Measurements from ENCODE around the gene HCN2.

HCN2 gene

DNA sequence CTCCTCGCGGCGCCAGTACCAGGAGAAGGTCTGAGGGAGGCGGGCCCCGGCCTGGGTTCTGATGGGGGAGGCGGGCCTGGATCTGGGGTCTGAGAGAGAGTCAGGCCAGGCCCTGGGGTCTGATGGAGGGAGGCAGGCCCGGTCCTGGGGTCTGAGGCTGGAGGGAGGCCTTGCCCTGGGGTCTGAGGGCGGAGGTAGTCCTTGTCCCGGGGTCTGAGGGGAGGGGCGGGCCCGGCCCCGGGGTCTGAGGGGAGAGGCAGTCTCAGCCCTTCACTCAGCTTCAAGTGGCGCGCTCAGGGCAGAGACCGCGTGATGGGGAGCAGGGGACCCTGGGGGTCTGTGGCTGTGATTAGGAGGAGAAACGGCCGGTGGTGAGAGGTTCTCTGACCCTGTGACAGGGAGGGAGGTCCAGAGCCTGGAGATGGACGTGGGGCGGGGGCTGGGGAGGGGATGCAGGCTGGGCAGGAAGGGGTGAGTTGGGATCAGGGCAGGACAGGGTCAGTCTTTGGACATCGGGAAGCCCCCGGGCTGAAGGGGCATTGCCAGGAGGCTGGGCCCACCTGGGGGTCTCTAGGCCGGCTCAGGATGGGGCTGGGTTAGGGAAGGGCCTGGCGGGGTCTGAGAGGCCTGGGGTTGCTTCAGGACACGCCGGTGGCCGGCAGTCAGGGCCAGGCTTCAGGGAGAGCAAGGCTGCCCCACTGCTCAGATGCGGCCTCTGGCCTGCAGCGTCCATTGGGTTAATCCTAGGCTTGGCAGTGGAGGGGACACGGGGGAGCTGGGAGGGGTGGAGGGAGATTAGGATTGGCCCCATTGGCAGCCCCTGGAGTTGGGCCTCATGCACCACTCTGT is 18.7 kb downstream of the HCN2 start:
- no peak overlapping the region for H3K18ac ChIP-seq (ENCODE audit: low read depth in 1 of 2, low read length in 2 of 2)
- H3K4ac ChIP-seq (ENCODE audit: low read depth in 1 of 2, low read length in 2 of 2): no peak overlapping the region
- H3K9ac ChIP-seq (ENCODE audit: low read length): no peak overlapping the region
- no peak overlapping the region for H2BK5ac ChIP-seq (ENCODE audit: low read depth, low read length, poor library complexity, severe bottlenecking)
- no peak overlapping the region for H2BK120ac ChIP-seq (ENCODE audit: low read depth, low read length)
- H2BK12ac ChIP-seq (ENCODE audit: low read length in 2 of 2): no peak overlapping the region
- H3K27ac ChIP-seq (ENCODE audit: low read length, poor library complexity, severe bottlenecking): no peak overlapping the region
- DNase-seq: no peak
- no peak overlapping the region for H2BK15ac ChIP-seq (ENCODE audit: low read depth, poor library complexity, severe bottlenecking)
- H3K4me1 ChIP-seq (ENCODE audit: control insufficient read depth, insufficient read depth, low read depth, low read length): peaks cover 35% of the 10 kb centered on the region
- 84% methylated on average over 28 of the region's 30 CpGs for WGBS
- H3K4me3 ChIP-seq (ENCODE audit: insufficient read depth in 1 of 2, low read depth in 1 of 2, low read length in 2 of 2): no peak overlapping the region
- H3K4me2 ChIP-seq (ENCODE audit: low read length, poor library complexity, severe bottlenecking): no peak overlapping the region
- H3K36me3 ChIP-seq (ENCODE audit: control insufficient read depth in 1 of 2, insufficient read depth in 2 of 2, low read depth in 1 of 2, low read length in 2 of 2): peaks cover 0 to 9% of the 10 kb centered on the region in 2 experiments
- no peak overlapping the region for H3K23ac ChIP-seq (ENCODE audit: low read length in 2 of 2)
- H2AFZ ChIP-seq (ENCODE audit: low read depth, low read length): no peak overlapping the region
- no peaks in the 10 kb centered on the region for H3K27me3 ChIP-seq (ENCODE audit: control insufficient read depth in 1 of 2, insufficient read depth in 1 of 2, low read length in 2 of 2)
- H3K14ac ChIP-seq (ENCODE audit: low read length in 2 of 2): no peak overlapping the region
- H4K91ac ChIP-seq (ENCODE audit: low read length): no peak overlapping the region
- H2AK5ac ChIP-seq (ENCODE audit: low read length, severe bottlenecking): peak overlapping the region; percentile 7
- H4K8ac ChIP-seq (ENCODE audit: low read length): no peak overlapping the region
- H3K79me1 ChIP-seq (replicated peaks; ENCODE audit: low read length, poor library complexity, severe bottlenecking): peaks cover 1% of the 10 kb centered on the region
- H3K9me3 ChIP-seq (ENCODE audit: control insufficient read depth, low read length): no peaks in the 10 kb centered on the region

DNA sequence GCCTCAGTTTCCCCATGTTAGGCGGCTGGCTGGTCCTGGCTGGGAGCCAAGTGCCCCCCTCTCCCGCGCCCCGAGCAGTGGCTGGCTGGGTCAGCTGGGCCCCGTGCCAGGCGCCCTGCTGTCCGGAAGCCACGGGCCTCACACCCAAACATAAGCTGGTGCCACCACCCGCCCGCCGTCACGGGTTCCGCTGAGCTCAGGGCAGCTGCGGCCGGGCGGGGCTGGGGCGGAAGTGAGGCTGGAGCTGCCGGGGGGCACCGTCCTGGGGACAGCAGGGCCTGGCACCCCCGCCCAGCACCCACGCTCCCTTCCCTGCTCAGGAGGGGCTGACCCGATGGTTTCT is 19.3 kb downstream of the HCN2 start:
- H2AK5ac ChIP-seq (ENCODE audit: low read length, severe bottlenecking): peak overlapping the region; percentile 63
- H2BK5ac ChIP-seq (ENCODE audit: low read depth, low read length, poor library complexity, severe bottlenecking): no peak overlapping the region
- H2BK120ac ChIP-seq (ENCODE audit: low read depth, low read length): no peak overlapping the region
- H3K79me1 ChIP-seq (replicated peaks; ENCODE audit: low read length, poor library complexity, severe bottlenecking): peaks cover 1% of the 10 kb centered on the region
- H3K27ac ChIP-seq (ENCODE audit: low read length, poor library complexity, severe bottlenecking): no peak overlapping the region
- H3K14ac ChIP-seq (ENCODE audit: low read length in 2 of 2): no peak overlapping the region
- H2BK15ac ChIP-seq (ENCODE audit: low read depth, poor library complexity, severe bottlenecking): no peak overlapping the region
- no peak overlapping the region for H3K4me3 ChIP-seq (ENCODE audit: insufficient read depth in 1 of 2, low read depth in 1 of 2, low read length in 2 of 2)
- H2BK12ac ChIP-seq (ENCODE audit: low read length in 2 of 2): no peak overlapping the region
- H4K8ac ChIP-seq (ENCODE audit: low read length): no peak overlapping the region
- H2AFZ ChIP-seq (ENCODE audit: low read depth, low read length): no peak overlapping the region
- DNase-seq: no peak
- no peak overlapping the region for H3K4ac ChIP-seq (ENCODE audit: low read depth in 1 of 2, low read length in 2 of 2)
- H4K91ac ChIP-seq (ENCODE audit: low read length): no peak overlapping the region
- peaks cover 36% of the 10 kb centered on the region for H3K4me1 ChIP-seq (ENCODE audit: control insufficient read depth, insufficient read depth, low read depth, low read length)
- peaks cover 0 to 14% of the 10 kb centered on the region in 2 experiments for H3K36me3 ChIP-seq (ENCODE audit: control insufficient read depth in 1 of 2, insufficient read depth in 2 of 2, low read depth in 1 of 2, low read length in 2 of 2)
- WGBS: 94% methylated on average over 22 of the region's 22 CpGs
- no peak overlapping the region for H3K18ac ChIP-seq (ENCODE audit: low read depth in 1 of 2, low read length in 2 of 2)
- H3K9ac ChIP-seq (ENCODE audit: low read length): no peak overlapping the region
- no peak overlapping the region for H3K23ac ChIP-seq (ENCODE audit: low read length in 2 of 2)
- no peaks in the 10 kb centered on the region for H3K27me3 ChIP-seq (ENCODE audit: control insufficient read depth in 1 of 2, insufficient read depth in 1 of 2, low read length in 2 of 2)
- H3K4me2 ChIP-seq (ENCODE audit: low read length, poor library complexity, severe bottlenecking): no peak overlapping the region
- no peaks in the 10 kb centered on the region for H3K9me3 ChIP-seq (ENCODE audit: control insufficient read depth, low read length)

DNA sequence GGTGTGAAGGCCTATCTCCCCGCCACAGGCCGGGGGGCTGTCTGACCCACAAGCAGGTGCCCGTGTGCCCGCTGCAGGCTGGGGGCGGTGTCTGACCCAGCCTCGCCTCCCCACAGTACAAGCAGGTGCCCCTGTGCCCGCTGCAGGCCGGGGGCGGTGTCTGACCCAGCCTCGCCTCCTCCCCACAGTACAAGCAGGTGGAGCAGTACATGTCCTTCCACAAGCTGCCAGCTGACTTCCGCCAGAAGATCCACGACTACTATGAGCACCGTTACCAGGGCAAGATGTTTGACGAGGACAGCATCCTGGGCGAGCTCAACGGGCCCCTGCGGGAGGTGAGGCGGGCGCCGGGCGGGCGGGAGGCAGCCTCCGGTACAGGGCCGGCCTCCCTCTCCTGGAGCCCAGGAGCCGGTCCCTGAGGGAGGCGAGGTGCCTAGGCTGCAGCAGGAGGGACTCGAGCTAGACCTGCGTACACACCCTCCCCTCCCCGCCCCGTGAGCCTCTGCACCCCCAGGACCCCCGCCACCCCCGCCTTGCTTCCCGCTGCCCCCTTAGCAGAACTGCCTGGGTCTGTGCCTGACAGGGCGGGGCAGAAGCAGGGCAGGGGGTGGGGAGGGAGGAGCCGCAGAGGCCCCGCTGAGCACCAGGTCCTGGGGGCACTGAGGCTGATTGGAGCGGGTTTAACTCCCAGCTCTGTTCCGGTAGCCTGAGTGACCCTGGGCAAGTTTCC is 20.6 kb downstream of the HCN2 start:
- no peaks in the 10 kb centered on the region for H3K9me3 ChIP-seq (ENCODE audit: control insufficient read depth, low read length)
- no peak overlapping the region for H2AFZ ChIP-seq (ENCODE audit: low read depth, low read length)
- H3K4me1 ChIP-seq (ENCODE audit: control insufficient read depth, insufficient read depth, low read depth, low read length): peaks cover 38% of the 10 kb centered on the region
- H4K8ac ChIP-seq (ENCODE audit: low read length): peak overlapping the region; percentile 99
- no peak overlapping the region for H3K4me2 ChIP-seq (ENCODE audit: low read length, poor library complexity, severe bottlenecking)
- peak overlapping the region in 1 of 2 experiments; percentile 90 for H2BK12ac ChIP-seq (ENCODE audit: low read length in 2 of 2)
- H2BK15ac ChIP-seq (ENCODE audit: low read depth, poor library complexity, severe bottlenecking): peak overlapping the region; percentile 60
- no peaks in the 10 kb centered on the region for H3K27me3 ChIP-seq (ENCODE audit: control insufficient read depth in 1 of 2, insufficient read depth in 1 of 2, low read length in 2 of 2)
- peak overlapping the region in 1 of 2 experiments; percentile 64 for H3K4ac ChIP-seq (ENCODE audit: low read depth in 1 of 2, low read length in 2 of 2)
- H3K18ac ChIP-seq (ENCODE audit: low read depth in 1 of 2, low read length in 2 of 2): peak overlapping the region; percentile 28 to 64
- H2AK5ac ChIP-seq (ENCODE audit: low read length, severe bottlenecking): peak overlapping the region; percentile 43
- H2BK5ac ChIP-seq (ENCODE audit: low read depth, low read length, poor library complexity, severe bottlenecking): no peak overlapping the region
- H3K14ac ChIP-seq (ENCODE audit: low read length in 2 of 2): peak overlapping the region in 1 of 2 experiments; percentile 90
- no peak overlapping the region for H3K23ac ChIP-seq (ENCODE audit: low read length in 2 of 2)
- H4K91ac ChIP-seq (ENCODE audit: low read length): peak overlapping the region; percentile 70
- no peak overlapping the region for H3K4me3 ChIP-seq (ENCODE audit: insufficient read depth in 1 of 2, low read depth in 1 of 2, low read length in 2 of 2)
- peaks cover 1% of the 10 kb centered on the region for H3K79me1 ChIP-seq (replicated peaks; ENCODE audit: low read length, poor library complexity, severe bottlenecking)
- peaks cover 3 to 26% of the 10 kb centered on the region in 2 experiments for H3K36me3 ChIP-seq (ENCODE audit: control insufficient read depth in 1 of 2, insufficient read depth in 2 of 2, low read depth in 1 of 2, low read length in 2 of 2)
- DNase-seq: no peak
- H2BK120ac ChIP-seq (ENCODE audit: low read depth, low read length): no peak overlapping the region
- peak overlapping the region; percentile 82 for H3K27ac ChIP-seq (ENCODE audit: low read length, poor library complexity, severe bottlenecking)
- H3K9ac ChIP-seq (ENCODE audit: low read length): peak overlapping the region; percentile 49
- 86% methylated on average over 28 of the region's 38 CpGs for WGBS

All from mesenchymal stem cell (in vitro differentiated cells and primary cell).